LNCAP (cell line): ENCODE results near the gene CLCN6.

Experiments used
- TF ChIP-seq, protein P1 (sequence below): fragments of 450-650 bp; IDR thresholded peaks from 2 replicates; pipeline ENCODE4 v1.5.1; 2017; ENCODE audit warnings: mild to moderate bottlenecking

The CLCN6 gene

DNA sequence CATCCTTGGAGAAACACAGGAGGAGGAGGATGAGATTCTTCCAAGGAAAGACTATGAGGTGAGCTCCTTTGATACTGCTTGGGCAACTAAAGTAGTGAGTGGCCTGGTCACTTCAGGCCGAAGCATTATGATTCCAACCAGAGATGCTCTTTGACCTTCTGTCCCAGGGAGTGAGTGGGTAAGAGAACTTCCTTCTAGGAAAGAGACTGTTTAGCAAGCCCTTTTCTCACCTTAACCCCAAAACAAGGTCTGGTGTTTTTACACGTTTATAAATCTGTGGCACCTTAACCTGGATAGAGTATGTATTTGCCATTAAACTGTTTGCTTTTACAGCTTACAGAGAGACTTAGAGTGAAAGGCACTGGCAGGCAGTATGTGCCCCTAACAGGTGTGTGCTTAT lies 1.1 kb downstream of the CLCN6 start:
- TF ChIP-seq, protein P1, sequence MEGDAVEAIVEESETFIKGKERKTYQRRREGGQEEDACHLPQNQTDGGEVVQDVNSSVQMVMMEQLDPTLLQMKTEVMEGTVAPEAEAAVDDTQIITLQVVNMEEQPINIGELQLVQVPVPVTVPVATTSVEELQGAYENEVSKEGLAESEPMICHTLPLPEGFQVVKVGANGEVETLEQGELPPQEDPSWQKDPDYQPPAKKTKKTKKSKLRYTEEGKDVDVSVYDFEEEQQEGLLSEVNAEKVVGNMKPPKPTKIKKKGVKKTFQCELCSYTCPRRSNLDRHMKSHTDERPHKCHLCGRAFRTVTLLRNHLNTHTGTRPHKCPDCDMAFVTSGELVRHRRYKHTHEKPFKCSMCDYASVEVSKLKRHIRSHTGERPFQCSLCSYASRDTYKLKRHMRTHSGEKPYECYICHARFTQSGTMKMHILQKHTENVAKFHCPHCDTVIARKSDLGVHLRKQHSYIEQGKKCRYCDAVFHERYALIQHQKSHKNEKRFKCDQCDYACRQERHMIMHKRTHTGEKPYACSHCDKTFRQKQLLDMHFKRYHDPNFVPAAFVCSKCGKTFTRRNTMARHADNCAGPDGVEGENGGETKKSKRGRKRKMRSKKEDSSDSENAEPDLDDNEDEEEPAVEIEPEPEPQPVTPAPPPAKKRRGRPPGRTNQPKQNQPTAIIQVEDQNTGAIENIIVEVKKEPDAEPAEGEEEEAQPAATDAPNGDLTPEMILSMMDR: no peak

DNA sequence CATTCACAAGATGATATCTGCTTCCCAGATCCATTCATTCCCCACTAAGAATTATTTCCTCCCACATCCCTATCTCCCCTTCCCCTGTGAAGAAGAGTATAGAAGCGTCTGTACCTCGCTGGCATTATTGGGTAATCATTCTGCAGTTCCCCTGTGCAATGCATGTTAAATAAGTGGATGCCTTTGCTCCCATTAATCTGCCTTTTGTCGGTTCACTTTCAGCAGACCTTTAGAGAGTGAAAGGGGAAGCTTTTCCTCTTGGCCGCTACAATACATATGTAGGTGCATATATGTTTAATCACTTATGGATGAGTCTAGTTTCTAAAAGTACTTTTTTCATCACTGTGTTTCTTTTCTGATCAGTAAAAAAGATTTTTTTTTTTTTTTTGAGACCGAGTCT lies 7.0 kb downstream of the CLCN6 start:
- TF ChIP-seq, protein P1: no peak

DNA sequence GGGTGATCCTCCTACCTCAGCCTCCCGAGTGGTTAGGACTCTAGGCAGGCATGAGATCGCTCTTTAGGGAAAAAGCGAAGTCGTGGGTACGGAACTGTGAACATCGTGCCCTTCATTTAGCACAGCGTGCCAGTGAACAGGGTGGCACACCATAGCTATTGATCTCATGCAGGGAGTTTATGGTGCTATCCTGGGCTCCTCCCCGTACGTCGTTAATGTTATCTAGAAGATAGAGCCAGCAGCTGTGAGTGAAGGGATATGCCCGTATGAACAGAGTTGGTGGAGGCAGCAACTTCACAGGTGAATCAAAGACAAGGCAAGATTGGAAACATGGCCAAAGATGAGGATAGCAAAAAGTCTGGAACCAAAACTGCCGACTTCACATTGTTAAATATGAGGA lies 11.2 kb downstream of the CLCN6 start:
- TF ChIP-seq, protein P1: no peak

DNA sequence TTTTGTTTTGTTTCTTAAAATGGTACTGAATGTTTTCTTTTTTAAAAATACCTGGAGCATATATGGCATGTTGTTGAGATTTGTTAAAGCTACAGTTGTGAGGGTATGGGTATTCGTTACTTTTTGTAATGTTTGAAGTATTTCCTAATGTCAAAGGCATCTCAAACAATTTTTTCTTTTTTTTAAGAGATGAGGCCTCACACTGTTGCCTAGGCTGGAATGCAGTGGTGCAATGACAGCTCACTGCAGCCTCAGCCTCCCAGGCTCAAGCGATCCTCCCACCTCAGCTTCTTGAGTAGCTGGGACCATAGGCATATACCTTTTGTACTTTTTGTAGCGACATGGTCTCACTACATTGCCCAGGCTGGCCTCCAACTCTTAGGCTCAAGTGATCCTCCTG lies 16.1 kb downstream of the CLCN6 start:
- TF ChIP-seq, protein P1: no peak

DNA sequence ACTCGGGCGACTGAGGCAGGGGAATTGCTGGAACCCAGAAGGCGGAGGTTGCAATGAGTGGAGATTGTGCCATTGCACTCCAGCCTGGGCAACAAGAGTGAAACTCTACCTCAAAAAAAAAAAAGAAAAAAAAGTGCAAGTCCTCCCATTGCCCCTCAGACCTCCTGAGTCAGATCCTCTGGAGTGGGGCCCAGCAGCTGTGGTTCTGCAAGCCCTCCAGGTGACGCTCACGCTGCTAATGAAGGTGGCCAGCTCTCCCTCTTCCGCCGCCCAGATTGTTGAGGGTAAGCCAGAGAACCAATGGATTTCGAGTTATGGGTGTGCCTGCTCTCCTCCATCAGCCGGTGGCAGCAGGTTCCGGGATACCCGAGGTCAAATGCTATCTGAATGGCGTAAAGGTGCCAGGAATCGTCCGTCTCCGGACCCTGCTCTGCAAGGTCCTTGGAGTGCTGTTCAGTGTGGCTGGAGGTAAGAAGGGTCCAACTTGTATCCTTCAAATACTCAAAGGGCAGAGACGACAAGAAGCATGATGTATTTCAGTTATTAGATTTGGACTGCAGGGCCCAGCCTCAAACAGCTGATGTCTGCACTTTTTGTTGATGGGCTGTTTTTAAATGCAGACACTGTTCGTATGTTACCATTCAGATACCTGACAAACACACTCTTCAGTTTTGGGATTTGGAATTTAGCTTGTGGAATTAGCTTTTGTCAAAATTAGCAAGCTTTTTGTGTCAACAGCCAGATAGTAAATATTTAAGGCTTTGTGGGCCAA lies 17.6 kb downstream of the CLCN6 start:
- TF ChIP-seq, protein P1: no peak

DNA sequence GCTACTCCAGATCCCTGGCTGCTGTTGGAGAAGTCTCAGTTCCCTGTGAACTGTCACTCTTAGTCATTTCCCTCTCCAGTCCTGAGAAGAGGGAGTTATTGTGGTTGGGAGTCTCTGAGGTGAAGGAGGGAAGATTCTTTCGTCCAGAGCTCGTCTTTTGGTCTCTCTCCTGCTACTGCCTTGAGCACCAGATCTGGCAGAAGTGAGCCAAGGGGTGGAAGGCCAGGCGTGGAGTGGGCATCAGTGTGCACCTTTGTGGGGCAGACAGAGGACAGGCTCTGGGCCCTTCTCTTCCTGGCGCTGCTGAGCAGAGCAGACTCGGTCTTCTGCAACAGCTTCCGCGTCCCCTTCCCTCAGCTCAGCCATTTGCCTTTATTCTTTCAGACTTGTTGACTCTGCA lies 19.1 kb downstream of the CLCN6 start:
- TF ChIP-seq, protein P1: no peak

DNA sequence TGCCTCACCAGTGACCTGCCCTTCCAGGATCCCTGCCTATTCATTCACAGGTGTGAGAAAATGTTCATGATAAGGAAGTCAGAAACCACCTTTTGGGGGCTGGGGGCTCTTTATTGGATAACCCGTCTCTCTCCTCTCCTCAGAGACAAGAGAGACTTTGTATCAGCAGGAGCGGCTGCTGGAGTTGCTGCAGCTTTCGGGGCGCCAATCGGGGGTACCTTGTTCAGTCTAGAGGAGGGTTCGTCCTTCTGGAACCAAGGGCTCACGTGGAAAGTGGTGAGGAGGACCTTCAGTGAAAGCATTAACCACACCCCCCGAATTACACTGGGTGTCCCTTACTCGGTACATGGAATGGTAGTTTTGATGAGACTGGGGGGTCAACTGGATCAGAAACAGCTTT lies 21.0 kb downstream of the CLCN6 start:
- TF ChIP-seq, protein P1: no peak

DNA sequence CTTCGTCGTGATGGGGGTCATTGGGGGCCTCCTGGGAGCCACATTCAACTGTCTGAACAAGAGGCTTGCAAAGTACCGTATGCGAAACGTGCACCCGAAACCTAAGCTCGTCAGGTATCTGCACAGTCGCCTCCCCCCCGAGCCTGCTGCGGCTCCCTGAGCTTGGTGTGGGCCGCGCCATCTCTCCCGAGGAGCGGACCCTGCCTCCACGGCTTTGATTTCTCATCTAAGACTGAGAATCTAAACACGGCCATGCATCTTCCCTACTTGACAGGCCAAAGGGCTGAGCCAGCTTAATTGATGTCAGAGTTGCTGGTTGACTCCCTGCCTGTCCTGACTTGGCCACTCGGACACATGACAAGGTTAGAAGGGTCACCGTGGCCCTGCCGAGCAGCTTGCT lies 22.5 kb downstream of the CLCN6 start:
- TF ChIP-seq, protein P1: no peak
